EH (cell line): ENCODE data around the gene IMP3.

Experiments used
- DNase-seq: peaks from one replicate; pipeline ENCODE4 v3.0.0-alpha.2; 2015; ENCODE audit warnings: low read depth

Gene IMP3

GRCh38 chr15:75620841-75621391 is 19.1 kb downstream of the IMP3 start:
- peak; percentile 89 for DNase-seq

DNA sequence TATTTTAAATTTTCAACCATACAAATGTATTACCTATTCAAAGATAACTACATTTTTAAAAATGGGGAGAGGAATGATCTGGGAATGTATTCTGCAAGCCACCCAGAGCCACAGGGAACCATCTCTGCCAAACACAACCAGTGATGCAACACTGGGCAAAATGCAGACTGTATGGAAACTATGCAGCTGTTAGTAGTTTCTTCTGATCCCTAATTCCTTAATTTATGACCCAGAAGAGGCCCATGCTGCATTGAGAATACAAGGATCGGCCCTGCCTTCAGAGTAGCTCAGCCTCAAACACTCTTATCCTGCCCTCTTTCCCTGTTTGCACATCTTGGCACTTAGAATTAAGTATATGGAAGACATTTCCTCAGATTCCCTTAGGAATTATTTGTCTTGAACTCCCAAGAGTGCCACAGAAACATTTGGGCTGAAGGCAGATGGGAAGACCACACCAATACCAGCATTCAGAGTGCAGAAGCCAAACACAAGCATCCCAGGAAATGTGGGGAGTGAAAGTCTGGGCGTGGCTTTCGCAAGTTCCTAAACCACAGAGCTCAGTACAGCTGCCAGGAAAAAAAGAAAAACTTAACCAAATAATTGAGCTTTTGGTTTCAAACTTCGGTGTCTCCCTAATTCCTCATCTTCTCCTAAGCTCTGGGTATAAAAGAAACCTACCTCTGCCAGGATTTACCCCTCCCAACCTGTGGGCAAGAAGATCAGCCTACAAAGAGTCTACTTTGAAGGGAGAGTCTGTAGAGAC is 19.8 kb downstream of the IMP3 start:
- DNase-seq, result peak; percentile 73

DNA sequence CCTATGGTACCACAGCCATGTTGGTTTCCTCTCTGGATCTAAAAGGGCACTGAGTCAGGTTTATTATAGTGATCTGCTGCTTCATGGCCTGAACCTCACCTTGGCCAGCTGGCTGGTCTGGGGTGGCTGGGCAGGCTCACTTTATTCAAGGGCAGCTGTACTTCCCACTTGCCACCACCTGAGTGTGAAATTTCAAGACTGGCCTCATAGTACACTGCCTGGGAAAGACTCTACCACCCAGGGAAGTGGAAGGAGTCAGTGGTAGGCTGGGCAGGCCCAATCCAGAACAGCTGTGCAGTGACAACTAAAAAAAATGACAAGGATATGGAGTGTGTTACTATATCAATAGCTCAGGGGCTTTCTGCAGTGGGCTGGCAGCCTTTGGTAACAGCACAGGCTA is 23.3 kb downstream of the IMP3 start:
- no peak for DNase-seq

DNA sequence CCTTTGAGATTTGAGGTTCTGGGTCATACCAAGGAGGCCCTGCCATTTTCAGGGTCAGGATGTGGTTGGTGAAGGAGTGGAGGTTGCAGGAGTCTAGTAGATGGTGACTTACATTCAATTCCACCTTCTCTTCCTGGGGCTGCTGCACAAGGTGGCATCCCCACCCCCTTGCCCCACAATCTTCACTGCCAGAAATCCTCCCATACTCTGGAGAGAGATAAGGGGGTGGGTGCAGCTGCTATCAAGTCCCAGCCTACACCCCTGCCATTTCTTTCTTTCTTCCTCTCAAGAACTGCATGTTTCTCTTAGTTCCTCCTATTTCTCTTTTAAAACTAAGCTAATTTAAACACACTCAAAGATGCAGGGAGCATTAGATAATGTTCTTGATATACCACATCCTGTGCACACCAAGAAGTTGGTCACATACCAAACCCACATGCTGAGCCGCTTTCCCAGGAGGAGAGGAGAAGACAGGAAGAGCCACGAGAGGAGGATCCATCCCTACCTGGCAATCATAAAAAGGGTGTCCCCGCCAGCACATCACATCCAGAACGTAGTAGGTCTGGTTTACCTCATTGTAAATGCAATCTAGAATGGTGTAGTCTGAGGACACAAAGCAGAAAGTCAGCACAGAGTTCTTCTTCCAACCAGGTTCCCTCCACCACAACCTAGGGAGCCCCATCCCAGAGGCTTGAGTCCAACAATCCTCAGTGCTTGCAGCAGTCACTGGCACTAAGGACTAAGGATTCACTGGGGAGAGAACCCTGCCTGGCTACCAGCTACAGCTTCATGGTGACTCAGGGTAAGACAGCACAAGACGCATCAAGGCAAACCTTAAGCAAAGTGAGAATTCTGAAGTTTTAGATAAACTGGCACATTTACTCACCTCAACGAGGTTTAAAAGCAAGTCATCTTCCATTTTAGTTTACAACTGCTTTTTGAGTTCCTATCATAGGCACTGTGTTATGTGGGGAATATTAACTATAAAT is 33.0 kb downstream of the IMP3 start:
- peak; percentile 66 for DNase-seq

DNA sequence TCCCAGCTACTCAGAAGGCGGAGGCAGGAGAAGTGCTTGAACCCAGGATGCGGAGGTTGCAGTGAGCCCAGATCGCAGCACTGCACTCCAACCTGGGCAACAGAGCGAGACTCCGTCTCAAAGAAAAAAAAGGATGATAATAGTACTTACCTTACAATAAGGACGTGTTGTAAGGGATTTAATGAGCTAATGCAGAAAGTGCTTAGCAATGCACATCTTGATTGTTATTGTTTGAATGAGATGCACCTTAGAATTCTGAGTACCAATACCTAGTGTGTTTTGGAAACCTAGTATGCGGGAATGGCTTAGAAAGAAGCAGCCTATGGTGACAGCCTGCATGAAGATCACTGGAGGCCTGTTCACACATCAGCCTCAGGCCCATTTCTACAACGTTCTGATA is 34.0 kb downstream of the IMP3 start:
- DNase-seq, result no peak

GRCh38 chr15:75599401-75599800 is 40.6 kb downstream of the IMP3 start:
- DNase-seq, result peak; percentile 71

- DNase-seq, result no peak
Observed at GRCh38 chr15:75598361-75598760, 41.7 kb downstream of the IMP3 start.

- DNase-seq, result peak; percentile 16
Observed at GRCh38 chr15:75597667-75598341, 42.2 kb downstream of the IMP3 start.

- DNase-seq, result no peak
Observed at GRCh38 chr15:75596703-75597345, 43.2 kb downstream of the IMP3 start.

GRCh38 chr15:75594276-75594675 is 45.7 kb downstream of the IMP3 start:
- no peak for DNase-seq

GRCh38 chr15:75591655-75592364 is 48.2 kb downstream of the IMP3 start:
- DNase-seq, result no peak

DNA sequence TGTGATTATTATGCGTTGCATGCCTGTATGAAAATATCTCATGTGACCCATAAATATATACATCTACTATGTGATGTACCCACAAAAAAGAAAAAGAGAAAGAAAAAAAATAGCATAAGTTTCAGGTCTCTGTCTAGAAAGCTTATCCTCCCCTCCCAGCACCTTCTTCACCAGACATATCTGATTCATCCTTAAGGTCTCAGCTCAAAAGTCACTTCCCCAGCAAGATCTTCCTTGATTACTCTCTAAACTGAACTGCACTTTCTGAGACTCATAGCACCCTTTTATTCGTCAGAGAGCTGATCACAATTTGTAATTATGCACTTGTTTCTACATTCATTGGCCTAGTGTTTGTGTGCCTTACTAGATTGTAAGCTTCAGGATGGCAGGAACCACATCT is 49.8 kb downstream of the IMP3 start:
- no peak for DNase-seq
